Gastroesophageal sphincter (tissue), 4 donors: ENCODE data around the gene FAM13A. TPM values are rescaled to one million over a fixed set of nuclear protein-coding genes. Genes with fewer than 3 reads are reported as not detected.

Source experiments
- ATAC-seq: fragments of 150-250 bp; one replicate; pipeline ENCODE4 v1.9.1; 2016; ENCODE audit warnings: mild to moderate bottlenecking, moderate library complexity
- H3K27ac ChIP-seq, 4 donors: fragments of 200-600 bp; sonication (generic) in 3 of 4; 1 replicate in 3 of 4; 2 replicates in 1 of 4; pipeline ENCODE4 v1.5.1; 2016 to 2019
- H3K27me3 ChIP-seq: fragments of 200-600 bp; sonication (generic); one replicate; pipeline ENCODE4 v1.5.1; 2019
- H3K36me3 ChIP-seq, 2 donors: fragments of 200-600 bp; sonication (generic); one replicate each; pipeline ENCODE4 v1.5.1; 2019; ENCODE audit warnings: control low read depth in 1 of 2
- H3K4me1 ChIP-seq, 3 donors: fragments of 200-600 bp; sonication (generic); 1 replicate in 2 of 3; 2 replicates in 1 of 3; pipeline ENCODE4 v1.5.1; 2016 to 2019; ENCODE audit warnings: control low read depth in 2 of 3
- H3K4me3 ChIP-seq, 2 donors: fragments of 200-600 bp; sonication (generic); one replicate each; pipeline ENCODE4 v1.5.1; 2019; ENCODE audit warnings: mild to moderate bottlenecking in 1 of 2, moderate library complexity in 1 of 2
- H3K9me3 ChIP-seq, 3 donors: fragments of 200-600 bp; sonication (generic); one replicate each; pipeline ENCODE4 v1.5.1; 2017 to 2019; ENCODE audit warnings: control low read depth in 2 of 3
- CTCF ChIP-seq, 4 experiments: fragments of 200-600 bp in 2 of 4; fragments of 450-650 bp in 2 of 4; sonication (generic) in 1 of 4; IDR thresholded peaks; one replicate each; pipeline ENCODE4 v1.5.1; 2017 to 2019; ENCODE audit warnings: antibody characterized with exemption in 4 of 4, mild to moderate bottlenecking in 2 of 4, moderate library complexity in 2 of 4
- EP300 ChIP-seq: sonication (generic); formaldehyde crosslinking; IDR thresholded peaks from one replicate; pipeline ENCODE4 v1.6.1; 2017; ENCODE audit warnings: antibody characterized with exemption, mild to moderate bottlenecking
- POLR2A ChIP-seq, 2 donors: fragments of 450-650 bp; IDR thresholded peaks; one replicate each; pipeline ENCODE4 v1.6.1; 2017; ENCODE audit warnings: antibody characterized with exemption in 2 of 2, mild to moderate bottlenecking in 2 of 2, moderate library complexity in 1 of 2
- POLR2AphosphoS5 ChIP-seq: sonication (generic); formaldehyde crosslinking; IDR thresholded peaks from one replicate; pipeline ENCODE4 v1.6.1; 2017; ENCODE audit warnings: antibody characterized with exemption
- WGBS, 2 donors: methylation state at CpG; one replicate each; pipeline ENCODE4 v1.1.5; 2018; ENCODE audit warnings: low coverage in 1 of 2; 5-methylcytosine and 5-hydroxymethylcytosine counted together
- total RNA-seq, 4 donors: library from RNA; depleted of rRNA; stranded (reverse); fragments of >200 nt; gene quantifications; one replicate each; pipeline ENCODE4 v1.1.0, GENCODE V29; 2016

The FAM13A gene
- total RNA-seq, 4 donors from 2014 or later, result 22.8 to 46.9 (median 35.2) TPM

GRCh38 chr4:88706574-88706973 lies 350.4 kb downstream of the FAM13A start:
- TF ChIP-seq EP300 (no peak), CTCF (IDR thresholded peaks at IDR 0.05) (peak; percentile 48 to 79 (median 74)), POLR2A (IDR thresholded peaks at IDR 0.05) (no peak), POLR2AphosphoS5 (peak; percentile 73)
- Histone ChIP-seq H3K27ac (peak overlapping the region in 3 of 4 donors; percentile 14 to 62 (median 60)), H3K36me3 (peaks cover 0 to 65% of the 10 kb centered on the region in 2 donors), H3K27me3 (no peaks in the 10 kb centered on the region), H3K4me1 (peaks cover 0 to 24% (median 10%) of the 10 kb centered on the region in 3 donors), H3K9me3 (no peaks in the 10 kb centered on the region), H3K4me3 (no peak overlapping the region)
- peak; percentile 64 for ATAC-seq
- 15 to 28% methylated on average over 3 to 8 of the region's 9 CpGs for WGBS, 2 donors

GRCh38 chr4:88705805-88706492 lies 351.0 kb downstream of the FAM13A start:
- Histone ChIP-seq H3K36me3 (peaks cover 0 to 59% of the 10 kb centered on the region in 2 donors), H3K27ac (peak overlapping the region in 3 of 4 donors; percentile 14 to 62 (median 60)), H3K9me3 (no peaks in the 10 kb centered on the region), H3K4me3 (no peak overlapping the region), H3K4me1 (peaks cover 0 to 24% (median 10%) of the 10 kb centered on the region in 3 donors), H3K27me3 (no peaks in the 10 kb centered on the region)
- TF ChIP-seq POLR2AphosphoS5 (peak; percentile 12), EP300 (no peak)
- WGBS, 2 donors, result 40 to 66% methylated on average over 3 of the region's 3 CpGs
- no peak for ATAC-seq

- Histone ChIP-seq H3K4me1 (peaks cover 0 to 24% (median 10%) of the 10 kb centered on the region in 3 donors), H3K27ac (no peak overlapping the region), H3K9me3 (no peaks in the 10 kb centered on the region), H3K27me3 (no peaks in the 10 kb centered on the region), H3K36me3 (peaks cover 0 to 52% of the 10 kb centered on the region in 2 donors), H3K4me3 (no peak overlapping the region)
- no peak for ATAC-seq
- TF ChIP-seq POLR2A (IDR thresholded peaks at IDR 0.05) (no peak), EP300 (no peak), POLR2AphosphoS5 (no peak), CTCF (IDR thresholded peaks at IDR 0.05) (no peak)
These were observed 351.8 kb downstream of the FAM13A start for GRCh38 chr4:88705223-88705622.

- TF ChIP-seq POLR2A (IDR thresholded peaks at IDR 0.05), result no peak
- TF ChIP-seq CTCF (IDR thresholded peaks at IDR 0.05), result no peak
- no peak for TF ChIP-seq POLR2AphosphoS5
- TF ChIP-seq EP300, result no peak
- Histone ChIP-seq H3K4me1 (peaks cover 0 to 29% (median 10%) of the 10 kb centered on the region in 3 donors), H3K36me3 (peaks cover 0 to 54% of the 10 kb centered on the region in 2 donors), H3K27ac (no peak overlapping the region), H3K27me3 (no peaks in the 10 kb centered on the region), H3K9me3 (no peaks in the 10 kb centered on the region), H3K4me3 (no peak overlapping the region)
- WGBS, 2 donors, result 100% methylated on average over 1 of the region's 2 CpGs; no CpG with 5 or more reads in 1 of the 2 donors
- ATAC-seq, result no peak
These were observed 354.2 kb downstream of the FAM13A start for GRCh38 chr4:88702782-88703181.

- peaks cover 0 to 20% of the 10 kb centered on the region in 2 donors for H3K36me3 ChIP-seq
- H3K4me3 ChIP-seq, result no peak overlapping the region
- ATAC-seq, result no peak
- 92 to 98% methylated on average over 5 to 7 of the region's 7 CpGs for WGBS, 2 donors
- peaks cover 0 to 18% (median 0%) of the 10 kb centered on the region in 3 donors for H3K4me1 ChIP-seq
- H3K27ac ChIP-seq, result peak overlapping the region in 3 of 4 donors; percentile 78 to 88 (median 81)
- H3K27me3 ChIP-seq, result no peaks in the 10 kb centered on the region
- TF ChIP-seq EP300 (no peak), POLR2A (IDR thresholded peaks at IDR 0.05) (no peak)
- no peaks in the 10 kb centered on the region for H3K9me3 ChIP-seq
These were observed 358.5 kb downstream of the FAM13A start for GRCh38 chr4:88698519-88698918.
